ENCODE results near the gene VARS2. TPM values are rescaled to one million over a fixed set of nuclear protein-coding genes. Genes with fewer than 3 reads are reported as not detected.

VARS2 gene
- total and polyA plus RNA-seq, 9 of the 15 experiments (the other 6 are each of a cell fraction or from before 2014, with no cell fraction given): 1.6 to 53.6 (median 29.9) TPM

DNA sequence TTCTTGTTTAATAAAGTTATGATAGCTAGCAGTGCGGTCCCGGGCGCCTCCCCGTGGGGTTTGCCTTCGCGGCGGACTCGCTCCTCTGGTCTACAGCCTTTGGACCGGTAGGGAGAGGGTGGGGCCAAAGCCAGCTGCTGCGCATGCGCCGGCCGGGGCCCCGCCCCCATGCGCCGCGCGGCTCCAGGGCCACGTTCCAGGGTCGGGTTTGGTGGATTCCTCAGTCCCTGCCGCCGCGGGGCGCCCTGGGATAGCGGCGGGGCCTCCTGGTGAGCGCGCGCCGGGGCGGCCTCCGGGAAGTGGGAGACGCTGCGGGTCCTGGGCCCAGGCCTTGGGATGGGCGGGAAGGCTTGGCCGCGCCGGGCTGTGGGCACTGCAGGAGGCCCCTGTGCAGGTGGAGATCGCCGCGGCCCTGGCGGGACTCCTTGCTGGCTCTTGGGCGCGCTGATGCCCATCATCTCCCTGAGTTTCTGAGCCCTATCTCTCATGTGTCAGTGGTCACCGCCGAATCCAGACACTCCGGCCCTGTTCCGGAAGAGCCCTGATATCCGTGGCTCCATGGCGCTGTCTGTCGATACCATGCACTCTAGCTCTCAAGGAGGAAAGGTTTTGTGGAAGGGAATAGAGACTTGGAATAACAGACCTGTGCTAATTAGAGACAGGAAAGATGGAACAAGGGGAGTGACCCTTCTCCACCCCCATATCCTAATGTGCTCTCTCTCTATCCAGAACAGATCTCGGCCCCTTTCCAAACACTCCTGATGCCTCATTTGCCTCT, at the start of gene VARS2 (continued):
- TF ChIP-seq, protein P1, sequence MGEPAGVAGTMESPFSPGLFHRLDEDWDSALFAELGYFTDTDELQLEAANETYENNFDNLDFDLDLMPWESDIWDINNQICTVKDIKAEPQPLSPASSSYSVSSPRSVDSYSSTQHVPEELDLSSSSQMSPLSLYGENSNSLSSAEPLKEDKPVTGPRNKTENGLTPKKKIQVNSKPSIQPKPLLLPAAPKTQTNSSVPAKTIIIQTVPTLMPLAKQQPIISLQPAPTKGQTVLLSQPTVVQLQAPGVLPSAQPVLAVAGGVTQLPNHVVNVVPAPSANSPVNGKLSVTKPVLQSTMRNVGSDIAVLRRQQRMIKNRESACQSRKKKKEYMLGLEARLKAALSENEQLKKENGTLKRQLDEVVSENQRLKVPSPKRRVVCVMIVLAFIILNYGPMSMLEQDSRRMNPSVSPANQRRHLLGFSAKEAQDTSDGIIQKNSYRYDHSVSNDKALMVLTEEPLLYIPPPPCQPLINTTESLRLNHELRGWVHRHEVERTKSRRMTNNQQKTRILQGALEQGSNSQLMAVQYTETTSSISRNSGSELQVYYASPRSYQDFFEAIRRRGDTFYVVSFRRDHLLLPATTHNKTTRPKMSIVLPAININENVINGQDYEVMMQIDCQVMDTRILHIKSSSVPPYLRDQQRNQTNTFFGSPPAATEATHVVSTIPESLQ (CRISPR knock-in tag; IDR thresholded peaks at IDR 0.05): peak; percentile 84; the same call in 1 of the 2 replicates
- TF ChIP-seq TRIM28 (IDR thresholded peaks at IDR 0.05): no peak
- no peak for TF ChIP-seq SMAD3 (CRISPR knock-in tag; conservative IDR thresholded peaks at IDR 0.05)
- TF ChIP-seq POLR2B (IDR thresholded peaks at IDR 0.05; ENCODE audit: low read depth, partially characterized antibody): peak; percentile 84
- TF ChIP-seq KLF13 (tag; IDR thresholded peaks at IDR 0.05; ENCODE audit: borderline replicate concordance, low read depth): no peak; the same call in 1 of the 2 replicates
- no peak for TF ChIP-seq PRMT5 (CRISPR knock-in tag; IDR thresholded peaks at IDR 0.05)
- no peak for TF ChIP-seq PURB (CRISPR knock-in tag; IDR thresholded peaks at IDR 0.05; ENCODE audit: low read depth)
- TF ChIP-seq, protein P2, sequence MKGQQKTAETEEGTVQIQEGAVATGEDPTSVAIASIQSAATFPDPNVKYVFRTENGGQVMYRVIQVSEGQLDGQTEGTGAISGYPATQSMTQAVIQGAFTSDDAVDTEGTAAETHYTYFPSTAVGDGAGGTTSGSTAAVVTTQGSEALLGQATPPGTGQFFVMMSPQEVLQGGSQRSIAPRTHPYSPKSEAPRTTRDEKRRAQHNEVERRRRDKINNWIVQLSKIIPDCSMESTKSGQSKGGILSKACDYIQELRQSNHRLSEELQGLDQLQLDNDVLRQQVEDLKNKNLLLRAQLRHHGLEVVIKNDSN (CRISPR knock-in tag; IDR thresholded peaks at IDR 0.05): no peak; the same call in 1 of the 2 replicates
- TF ChIP-seq SMARCC2 (IDR thresholded peaks at IDR 0.05; ENCODE audit: low read depth): no peak
- TF ChIP-seq, protein P3, sequence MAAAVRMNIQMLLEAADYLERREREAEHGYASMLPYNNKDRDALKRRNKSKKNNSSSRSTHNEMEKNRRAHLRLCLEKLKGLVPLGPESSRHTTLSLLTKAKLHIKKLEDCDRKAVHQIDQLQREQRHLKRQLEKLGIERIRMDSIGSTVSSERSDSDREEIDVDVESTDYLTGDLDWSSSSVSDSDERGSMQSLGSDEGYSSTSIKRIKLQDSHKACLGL (CRISPR knock-in tag; IDR thresholded peaks at IDR 0.05; ENCODE audit: borderline replicate concordance, poor library complexity, severe bottlenecking): no peak
- no peak for TF ChIP-seq ZNF354B (CRISPR knock-in tag; IDR thresholded peaks at IDR 0.05)
- TF ChIP-seq, protein P4, sequence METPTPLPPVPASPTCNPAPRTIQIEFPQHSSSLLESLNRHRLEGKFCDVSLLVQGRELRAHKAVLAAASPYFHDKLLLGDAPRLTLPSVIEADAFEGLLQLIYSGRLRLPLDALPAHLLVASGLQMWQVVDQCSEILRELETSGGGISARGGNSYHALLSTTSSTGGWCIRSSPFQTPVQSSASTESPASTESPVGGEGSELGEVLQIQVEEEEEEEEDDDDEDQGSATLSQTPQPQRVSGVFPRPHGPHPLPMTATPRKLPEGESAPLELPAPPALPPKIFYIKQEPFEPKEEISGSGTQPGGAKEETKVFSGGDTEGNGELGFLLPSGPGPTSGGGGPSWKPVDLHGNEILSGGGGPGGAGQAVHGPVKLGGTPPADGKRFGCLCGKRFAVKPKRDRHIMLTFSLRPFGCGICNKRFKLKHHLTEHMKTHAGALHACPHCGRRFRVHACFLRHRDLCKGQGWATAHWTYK (CRISPR knock-in tag; IDR thresholded peaks at IDR 0.05): peak; percentile 94
- TF ChIP-seq, protein P5, sequence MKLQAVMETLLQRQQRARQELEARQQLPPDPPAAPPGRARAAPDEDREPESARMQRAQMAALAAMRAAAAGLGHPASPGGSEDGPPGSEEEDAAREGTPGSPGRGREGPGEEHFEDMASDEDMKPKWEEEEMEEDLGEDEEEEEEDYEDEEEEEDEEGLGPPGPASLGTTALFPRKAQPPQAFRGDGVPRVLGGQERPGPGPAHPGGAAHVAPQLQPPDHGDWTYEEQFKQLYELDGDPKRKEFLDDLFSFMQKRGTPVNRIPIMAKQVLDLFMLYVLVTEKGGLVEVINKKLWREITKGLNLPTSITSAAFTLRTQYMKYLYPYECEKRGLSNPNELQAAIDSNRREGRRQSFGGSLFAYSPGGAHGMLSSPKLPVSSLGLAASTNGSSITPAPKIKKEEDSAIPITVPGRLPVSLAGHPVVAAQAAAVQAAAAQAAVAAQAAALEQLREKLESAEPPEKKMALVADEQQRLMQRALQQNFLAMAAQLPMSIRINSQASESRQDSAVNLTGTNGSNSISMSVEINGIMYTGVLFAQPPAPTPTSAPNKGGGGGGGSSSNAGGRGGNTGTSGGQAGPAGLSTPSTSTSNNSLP (IDR thresholded peaks at IDR 0.05; ENCODE audit: borderline replicate concordance, low read depth, low read length): peak; percentile 62; the same call in 1 of the 2 replicates
- TF ChIP-seq RBM39 (optimal IDR thresholded peaks at IDR 0.05; ENCODE audit: low read depth, low read length): no peak
- peak; percentile 74 for TF ChIP-seq ATF7 (IDR thresholded peaks at IDR 0.05)
- TF ChIP-seq ERF (CRISPR knock-in tag; IDR thresholded peaks at IDR 0.05): peak; percentile 95
- no peak for TF ChIP-seq CEBPG (CRISPR knock-in tag; IDR thresholded peaks at IDR 0.05)
- no peak for TF ChIP-seq CEBPG (tag; conservative IDR thresholded peaks at IDR 0.05 in 1 of 2, IDR thresholded peaks at IDR 0.05 in 1 of 2)
- TF ChIP-seq, protein P6, sequence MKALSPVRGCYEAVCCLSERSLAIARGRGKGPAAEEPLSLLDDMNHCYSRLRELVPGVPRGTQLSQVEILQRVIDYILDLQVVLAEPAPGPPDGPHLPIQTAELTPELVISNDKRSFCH (CRISPR knock-in tag; IDR thresholded peaks at IDR 0.05): no peak
- TF ChIP-seq, protein P6 (tag; IDR thresholded peaks at IDR 0.05): peak; percentile 51; the same call in 1 of the 2 replicates
- TF ChIP-seq ZNF778 (CRISPR knock-in tag; IDR thresholded peaks at IDR 0.05): no peak
- peak; percentile 25; the same call in 1 of the 2 replicates for TF ChIP-seq KLF10 (CRISPR knock-in tag; IDR thresholded peaks at IDR 0.05)

Measured in K562 (cell line).